Stimulated activated CD4-positive, alpha-beta T cell treated with anti-CD3 and anti-CD28 coated beads, TNF-alpha, amount 100 ng/mL, for 4 hours (primary cell): Measurements from ENCODE around the gene NR0B1.

Source experiments
- DNase-seq, 3 experiments: peaks; one replicate each; pipeline ENCODE4 v3.0.0-alpha.2; 2020; ENCODE audit warnings: low read depth in 3 of 3

Gene NR0B1

GRCh38 chrX:30275498-30275897 lies 33.7 kb downstream of the NR0B1 start:
- DNase-seq: no peak

GRCh38 chrX:30270639-30271038 lies 38.6 kb downstream of the NR0B1 start:
- no peak for DNase-seq

GRCh38 chrX:30262763-30263162 lies 46.4 kb downstream of the NR0B1 start:
- DNase-seq: no peak

GRCh38 chrX:30261012-30261411 lies 48.2 kb downstream of the NR0B1 start:
- DNase-seq: no peak

GRCh38 chrX:30259927-30260326 lies 49.3 kb downstream of the NR0B1 start:
- DNase-seq: no peak
